ENCODE measurements around the gene DBT.

- TF ChIP-seq POLR2A (IDR thresholded peaks at IDR 0.05; ENCODE audit: low read depth, low read length) (no peak), POLR2AphosphoS5 (IDR thresholded peaks at IDR 0.05; ENCODE audit: low read depth, low read length) (no peak)
Observed at GRCh38 chr1:100215101-100215500, 34.5 kb downstream of the DBT start.
